Stimulated activated effector memory CD8-positive, alpha-beta T cell treated with anti-CD3 and anti-CD28 coated beads, Interleukin-12 subunit alpha, Interleukin-12 subunit beta, amount 100 ng/mL, for 72 hours (primary cell): ENCODE data around the gene GATA6.
"Not testable (repeated sequence)": the region's sequence is repeated elsewhere in the genome, so short reads cannot be mapped to it uniquely, and the experiment has no call there.

ENCODE experiments used
- ATAC-seq: fragments of 150-1000 bp; cut with Tn5 transposase; 2 replicates; pipeline ENCODE4 v1.10.0; 2021
- DNase-seq, 2 donors: peaks; one replicate each; pipeline ENCODE4 v3.0.0; 2021 to 2022; ENCODE audit warnings: low spot score in 2 of 2
- H3K27ac Mint-ChIP-seq: one replicate; pipeline ENCODE4 v1.8.0; 2022; ENCODE audit warnings: mild to moderate bottlenecking, mixed read lengths
- H3K36me3 Mint-ChIP-seq: one replicate; pipeline ENCODE4 v1.8.0; 2022; ENCODE audit warnings: mild to moderate bottlenecking, mixed read lengths
- H3K4me1 Mint-ChIP-seq: one replicate; pipeline ENCODE4 v1.8.0; 2022; ENCODE audit warnings: mixed read lengths
- H3K4me3 Mint-ChIP-seq: one replicate; pipeline ENCODE4 v1.8.0; 2022; ENCODE audit warnings: mild to moderate bottlenecking, mixed read lengths
- H3K9me3 Mint-ChIP-seq: one replicate; pipeline ENCODE4 v1.8.0; 2022; ENCODE audit warnings: mixed read lengths

Gene GATA6

GRCh38 chr18:22203035-22203434 is 33.6 kb downstream of the GATA6 start:
- DNase-seq (no peak), ATAC-seq (no peak)
- Mint-ChIP-seq H3K4me1 (peaks cover 4% of the 10 kb centered on the region), H3K9me3 (no peaks in the 10 kb centered on the region), H3K27ac (no peak overlapping the region), H3K36me3 (no peaks in the 10 kb centered on the region), H3K4me3 (no peak overlapping the region)

GRCh38 chr18:22203536-22204213 is 34.3 kb downstream of the GATA6 start:
- H3K4me1 Mint-ChIP-seq: peaks cover 4% of the 10 kb centered on the region
- H3K9me3 Mint-ChIP-seq: no peaks in the 10 kb centered on the region
- no peak overlapping the region for H3K27ac Mint-ChIP-seq
- no peak for ATAC-seq
- DNase-seq: no peak
- H3K4me3 Mint-ChIP-seq: no peak overlapping the region
- no peaks in the 10 kb centered on the region for H3K36me3 Mint-ChIP-seq

DNA sequence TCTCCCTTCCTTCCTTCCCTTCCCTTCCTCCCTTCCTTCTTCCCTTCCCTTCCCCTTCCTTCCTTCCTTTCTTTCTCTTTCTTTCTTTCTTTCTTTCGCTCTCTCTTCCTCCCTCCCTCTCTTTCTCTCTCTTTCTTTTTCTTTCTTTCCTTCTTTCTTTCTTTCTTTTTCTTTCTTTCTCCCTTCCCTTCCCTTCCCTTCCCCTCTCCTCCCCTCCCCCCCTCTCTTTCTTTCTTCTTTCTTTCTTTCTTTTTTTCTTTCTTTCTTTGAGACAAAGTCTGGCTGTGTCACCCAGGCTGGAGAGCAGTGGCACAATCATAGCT is 34.8 kb downstream of the GATA6 start:
- no peaks in the 10 kb centered on the region for H3K36me3 Mint-ChIP-seq
- H3K4me1 Mint-ChIP-seq: peaks cover 4% of the 10 kb centered on the region
- DNase-seq (no peak), ATAC-seq (no peak)
- no peak overlapping the region for H3K4me3 Mint-ChIP-seq
- H3K27ac Mint-ChIP-seq: no peak overlapping the region
- no peaks in the 10 kb centered on the region for H3K9me3 Mint-ChIP-seq

DNA sequence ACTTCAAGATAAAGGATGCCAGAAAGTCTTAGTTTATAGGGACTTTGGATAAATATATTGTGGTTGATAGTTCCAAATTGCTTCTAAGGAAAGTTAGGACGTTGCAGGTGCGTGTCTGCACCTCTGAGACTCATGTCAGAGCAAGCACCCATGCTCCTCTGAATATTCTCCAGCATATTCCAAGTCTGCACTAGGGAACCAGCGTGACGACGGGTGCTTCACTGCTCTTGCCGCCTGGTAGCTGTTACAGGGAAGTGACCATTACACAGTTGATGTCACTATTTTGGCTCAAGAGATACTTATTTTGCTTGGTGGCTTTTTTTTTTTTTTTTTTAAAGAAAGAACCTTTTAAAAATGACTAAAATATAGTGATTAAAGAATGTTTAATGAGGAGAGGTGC is 35.6 kb downstream of the GATA6 start:
- DNase-seq (no peak), ATAC-seq (no peak)
- H3K4me1 Mint-ChIP-seq: peaks cover 4% of the 10 kb centered on the region
- no peaks in the 10 kb centered on the region for H3K9me3 Mint-ChIP-seq
- H3K4me3 Mint-ChIP-seq: no peak overlapping the region
- no peaks in the 10 kb centered on the region for H3K36me3 Mint-ChIP-seq
- H3K27ac Mint-ChIP-seq: no peak overlapping the region

DNA sequence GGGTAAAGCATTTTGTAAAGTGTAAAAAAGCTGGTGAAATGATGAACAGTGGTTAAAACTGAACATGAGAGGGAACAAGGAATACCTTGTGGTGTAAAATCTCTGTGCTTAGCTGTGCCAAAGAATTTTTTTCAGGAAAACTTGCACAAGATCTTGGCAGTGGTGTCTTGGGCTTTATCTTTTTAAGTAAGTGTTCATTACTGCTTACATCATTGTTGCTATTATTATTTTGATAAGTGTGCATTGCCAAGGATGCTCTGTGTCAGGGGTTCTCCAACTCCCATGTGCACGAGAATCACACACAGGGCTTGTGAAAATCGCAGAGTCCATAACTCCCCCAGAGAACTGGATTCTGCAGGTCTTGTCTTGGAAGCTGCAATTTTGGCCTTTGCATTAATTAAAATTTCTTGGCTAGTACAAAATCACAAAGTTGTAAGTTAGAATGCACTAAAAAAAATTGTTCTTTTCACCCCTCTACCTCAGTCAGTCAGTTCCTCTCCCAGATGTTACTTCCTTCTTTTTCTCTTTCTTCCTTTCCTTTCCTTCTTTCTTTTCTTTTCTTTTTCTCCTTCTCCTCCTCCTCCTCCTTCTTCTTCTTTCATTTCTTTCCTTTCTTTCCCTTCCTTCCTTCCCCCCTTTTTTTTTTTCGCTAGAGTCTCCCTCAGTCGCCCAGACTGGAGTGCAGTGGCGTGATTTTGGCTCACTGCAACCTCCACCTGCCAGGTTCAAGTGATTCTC is 37.8 kb downstream of the GATA6 start:
- H3K4me3 Mint-ChIP-seq: no peak overlapping the region
- ATAC-seq: no peak
- no peak overlapping the region for H3K27ac Mint-ChIP-seq
- peaks cover 4% of the 10 kb centered on the region for H3K4me1 Mint-ChIP-seq
- no peaks in the 10 kb centered on the region for H3K36me3 Mint-ChIP-seq
- no peaks in the 10 kb centered on the region for H3K9me3 Mint-ChIP-seq
- no peak for DNase-seq

GRCh38 chr18:22210311-22210754 is 40.9 kb downstream of the GATA6 start:
- no peak overlapping the region for H3K4me3 Mint-ChIP-seq
- DNase-seq: no peak
- H3K36me3 Mint-ChIP-seq: no peaks in the 10 kb centered on the region
- no peaks in the 10 kb centered on the region for H3K4me1 Mint-ChIP-seq
- H3K27ac Mint-ChIP-seq: no peak overlapping the region
- no peaks in the 10 kb centered on the region for H3K9me3 Mint-ChIP-seq
- no peak for ATAC-seq

DNA sequence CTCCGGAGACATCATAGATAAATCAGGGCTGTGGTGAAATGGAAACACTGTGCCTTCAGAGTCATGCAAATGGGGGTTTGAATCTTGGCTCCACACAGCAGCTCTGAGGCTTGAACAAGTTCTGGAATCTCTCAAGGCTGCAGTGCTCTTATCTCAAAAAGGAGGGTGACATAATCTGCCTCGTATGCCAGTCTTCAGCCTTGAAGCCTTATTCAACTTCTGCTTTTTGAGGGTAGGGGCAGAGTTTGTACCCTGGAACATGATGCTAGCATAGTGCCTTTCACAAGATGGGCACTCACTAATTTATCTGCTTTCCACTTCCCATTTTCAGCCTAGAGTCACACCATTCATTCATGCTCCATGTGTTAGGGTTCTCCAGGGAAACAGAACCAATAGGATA is 42.3 kb downstream of the GATA6 start:
- ATAC-seq (no peak), DNase-seq (no peak)
- Mint-ChIP-seq H3K27ac (no peak overlapping the region), H3K9me3 (no peaks in the 10 kb centered on the region), H3K36me3 (no peaks in the 10 kb centered on the region), H3K4me3 (no peak overlapping the region), H3K4me1 (no peaks in the 10 kb centered on the region)

GRCh38 chr18:22213333-22213973 is 44.1 kb downstream of the GATA6 start:
- H3K4me1 Mint-ChIP-seq: no peaks in the 10 kb centered on the region
- H3K4me3 Mint-ChIP-seq: no peak overlapping the region
- H3K27ac Mint-ChIP-seq: no peak overlapping the region
- no peaks in the 10 kb centered on the region for H3K9me3 Mint-ChIP-seq
- H3K36me3 Mint-ChIP-seq: no peaks in the 10 kb centered on the region
- no peak for ATAC-seq
- DNase-seq: no peak

GRCh38 chr18:22214731-22215528 is 45.5 kb downstream of the GATA6 start:
- DNase-seq (no peak), ATAC-seq (no peak)
- Mint-ChIP-seq H3K4me3 (no peak overlapping the region), H3K9me3 (no peaks in the 10 kb centered on the region), H3K27ac (no peak overlapping the region), H3K4me1 (no peaks in the 10 kb centered on the region), H3K36me3 (no peaks in the 10 kb centered on the region)

GRCh38 chr18:22218835-22219234 is 49.4 kb downstream of the GATA6 start:
- Mint-ChIP-seq H3K36me3 (no peaks in the 10 kb centered on the region), H3K4me1 (peaks cover 6% of the 10 kb centered on the region), H3K27ac (no peak overlapping the region), H3K4me3 (no peak overlapping the region), H3K9me3 (no peaks in the 10 kb centered on the region)
- DNase-seq: no peak
- ATAC-seq: no peak

GRCh38 chr18:22219568-22220355 is 50.4 kb downstream of the GATA6 start:
- no peak for DNase-seq
- no peak overlapping the region for H3K4me3 Mint-ChIP-seq
- no peak for ATAC-seq
- no peaks in the 10 kb centered on the region for H3K36me3 Mint-ChIP-seq
- peaks cover 11% of the 10 kb centered on the region for H3K4me1 Mint-ChIP-seq
- H3K9me3 Mint-ChIP-seq: no peaks in the 10 kb centered on the region
- no peak overlapping the region for H3K27ac Mint-ChIP-seq

DNA sequence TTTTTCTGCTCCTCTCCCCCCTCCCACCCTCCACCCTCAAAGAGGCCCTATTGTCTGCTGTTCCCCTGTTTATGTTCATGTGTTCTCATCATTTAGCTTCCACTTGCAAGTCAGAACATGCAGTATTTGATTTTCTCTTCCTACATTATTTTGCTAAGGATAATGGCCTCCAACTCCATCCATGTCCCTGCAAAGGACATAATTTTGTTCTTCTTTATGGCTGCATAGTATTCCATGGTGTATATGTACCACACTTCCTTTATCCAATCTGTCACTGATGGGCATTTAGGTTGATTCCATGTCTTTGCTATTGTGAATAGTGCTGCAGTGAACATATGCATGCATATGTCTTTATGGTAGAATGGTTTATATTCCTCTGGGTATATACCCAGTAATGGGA is 51.2 kb downstream of the GATA6 start:
- not testable (repeated sequence) for DNase-seq, H3K4me3 Mint-ChIP-seq, H3K27ac Mint-ChIP-seq, H3K9me3 Mint-ChIP-seq, H3K36me3 Mint-ChIP-seq, ATAC-seq
- H3K4me1 Mint-ChIP-seq: peaks cover 11% of the 10 kb centered on the region

DNA sequence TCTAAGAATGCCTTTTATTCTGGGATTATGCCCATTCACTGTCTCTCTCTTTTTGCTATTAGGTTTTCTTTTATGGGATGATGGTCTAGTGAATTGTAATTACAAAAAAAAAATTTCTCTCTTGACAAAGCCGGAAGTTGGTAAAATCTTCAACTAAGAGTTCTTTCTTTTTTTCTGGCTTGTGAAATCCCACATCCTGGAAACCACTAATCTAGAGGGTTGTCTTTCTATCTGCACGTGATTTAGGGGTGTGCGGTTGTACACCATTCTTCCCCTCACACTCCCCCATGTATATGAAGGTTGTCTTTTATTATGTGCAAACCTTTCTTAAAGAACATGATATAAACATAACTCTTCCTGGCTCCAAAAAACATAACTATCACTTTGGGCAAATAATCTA is 52.0 kb downstream of the GATA6 start:
- H3K9me3 Mint-ChIP-seq: no peaks in the 10 kb centered on the region
- no peak overlapping the region for H3K4me3 Mint-ChIP-seq
- peaks cover 11% of the 10 kb centered on the region for H3K4me1 Mint-ChIP-seq
- no peak for DNase-seq
- no peak for ATAC-seq
- no peaks in the 10 kb centered on the region for H3K36me3 Mint-ChIP-seq
- H3K27ac Mint-ChIP-seq: no peak overlapping the region

GRCh38 chr18:22223254-22223964 is 54.0 kb downstream of the GATA6 start:
- H3K36me3 Mint-ChIP-seq: no peaks in the 10 kb centered on the region
- H3K4me1 Mint-ChIP-seq: peaks cover 11% of the 10 kb centered on the region
- DNase-seq (peak; percentile 13 to 50), ATAC-seq (peak; percentile 96)
- H3K4me3 Mint-ChIP-seq: no peak overlapping the region
- H3K9me3 Mint-ChIP-seq: no peaks in the 10 kb centered on the region
- no peak overlapping the region for H3K27ac Mint-ChIP-seq
